ENCODE results near the gene AIF1.

AIF1 gene

GRCh38 chr6:31592396-31592771 lies 22.6 kb upstream of the AIF1 start:
- Histone ChIP-seq H3K4me3 (ENCODE audit: insufficient read depth, low read length, poor library complexity, severe bottlenecking) (no peak overlapping the region), H3F3A (ENCODE audit: insufficient read depth) (peaks cover 5% of the 10 kb centered on the region), H3K4me2 (ENCODE audit: low read depth, low read length, poor library complexity, severe bottlenecking) (peak overlapping the region; percentile 35), H3K27me3 (ENCODE audit: low read length) (no peaks in the 10 kb centered on the region), H3K9me3 (ENCODE audit: insufficient read depth, low read length) (no peaks in the 10 kb centered on the region), H3K27ac (ENCODE audit: low read depth, low read length) (peak overlapping the region; percentile 32), H3K9ac (ENCODE audit: low read length) (peak overlapping the region; percentile 33), H3K79me2 (ENCODE audit: insufficient read depth, low read length) (no peaks in the 10 kb centered on the region), H2AFZ (ENCODE audit: low read depth, low read length, severe bottlenecking) (peak overlapping the region; percentile 63), H4K20me1 (ENCODE audit: low read depth, low read length) (no peaks in the 10 kb centered on the region), H3K9me2 (replicated peaks; ENCODE audit: insufficient read depth, low read length) (no peaks in the 10 kb centered on the region), H3K36me3 (ENCODE audit: low read length) (no peaks in the 10 kb centered on the region)
- TF ChIP-seq CTCF (IDR thresholded peaks at IDR 0.05; ENCODE audit: insufficient read depth, low read length, poor library complexity, severe bottlenecking), result no peak
- TF ChIP-seq EZH2phosphoT487 (conservative IDR thresholded peaks at IDR 0.05; ENCODE audit: low read length), result no peak

GRCh38 chr6:31597006-31597405 lies 18.0 kb upstream of the AIF1 start:
- no peak overlapping the region for H3K4me3 ChIP-seq (ENCODE audit: insufficient read depth, low read length, poor library complexity, severe bottlenecking)
- no peaks in the 10 kb centered on the region for H3K27me3 ChIP-seq (ENCODE audit: low read length)
- TF ChIP-seq CTCF (IDR thresholded peaks at IDR 0.05; ENCODE audit: insufficient read depth, low read length, poor library complexity, severe bottlenecking) (peak; percentile 52), EZH2phosphoT487 (conservative IDR thresholded peaks at IDR 0.05; ENCODE audit: low read length) (no peak)
- no peak overlapping the region for H3K27ac ChIP-seq (ENCODE audit: low read depth, low read length)
- H4K20me1 ChIP-seq (ENCODE audit: low read depth, low read length), result no peaks in the 10 kb centered on the region
- no peak overlapping the region for H2AFZ ChIP-seq (ENCODE audit: low read depth, low read length, severe bottlenecking)
- no peak overlapping the region for H3K9ac ChIP-seq (ENCODE audit: low read length)
- peaks cover 4% of the 10 kb centered on the region; the same call in 1 of the 2 replicates for H3F3A ChIP-seq (ENCODE audit: insufficient read depth)
- H3K4me2 ChIP-seq (ENCODE audit: low read depth, low read length, poor library complexity, severe bottlenecking), result no peak overlapping the region
- H3K9me2 ChIP-seq (replicated peaks; ENCODE audit: insufficient read depth, low read length), result no peaks in the 10 kb centered on the region
- no peaks in the 10 kb centered on the region for H3K36me3 ChIP-seq (ENCODE audit: low read length)
- no peaks in the 10 kb centered on the region for H3K9me3 ChIP-seq (ENCODE audit: insufficient read depth, low read length)
- no peaks in the 10 kb centered on the region for H3K79me2 ChIP-seq (ENCODE audit: insufficient read depth, low read length)

GRCh38 chr6:31607317-31607716 lies 7.7 kb upstream of the AIF1 start:
- H3K9me2 ChIP-seq (replicated peaks; ENCODE audit: insufficient read depth, low read length), result no peaks in the 10 kb centered on the region
- H3K4me3 ChIP-seq (ENCODE audit: insufficient read depth, low read length, poor library complexity, severe bottlenecking), result no peak overlapping the region
- H3F3A ChIP-seq (ENCODE audit: insufficient read depth), result no peaks in the 10 kb centered on the region
- H4K20me1 ChIP-seq (ENCODE audit: low read depth, low read length), result no peaks in the 10 kb centered on the region
- H3K79me2 ChIP-seq (ENCODE audit: insufficient read depth, low read length), result no peaks in the 10 kb centered on the region
- H3K9ac ChIP-seq (ENCODE audit: low read length), result no peak overlapping the region
- no peak overlapping the region for H3K4me2 ChIP-seq (ENCODE audit: low read depth, low read length, poor library complexity, severe bottlenecking)
- no peak overlapping the region for H2AFZ ChIP-seq (ENCODE audit: low read depth, low read length, severe bottlenecking)
- TF ChIP-seq CTCF (IDR thresholded peaks at IDR 0.05; ENCODE audit: insufficient read depth, low read length, poor library complexity, severe bottlenecking) (no peak), EZH2phosphoT487 (conservative IDR thresholded peaks at IDR 0.05; ENCODE audit: low read length) (no peak)
- H3K9me3 ChIP-seq (ENCODE audit: insufficient read depth, low read length), result no peaks in the 10 kb centered on the region
- no peak overlapping the region for H3K27ac ChIP-seq (ENCODE audit: low read depth, low read length)
- H3K27me3 ChIP-seq (ENCODE audit: low read length), result no peaks in the 10 kb centered on the region
- no peaks in the 10 kb centered on the region for H3K36me3 ChIP-seq (ENCODE audit: low read length)

Measured in SU-DHL-6 (cell line).